HepG2 (cell line): ENCODE results near the gene PTGES3. TPM values are rescaled to one million over a fixed set of nuclear protein-coding genes. Genes with fewer than 3 reads are reported as not detected.

Experiments
- BRD4 ChIP-seq: sonication (generic); formaldehyde crosslinking; IDR thresholded peaks from 2 replicates; pipeline ENCODE4 v1.4.0; 2020; ENCODE audit warnings: missing genetic modification reagents
- CBX2 ChIP-seq, 2 experiments: fragments of 200-600 bp in 1 of 2; sonication (generic); formaldehyde crosslinking in 1 of 2; IDR thresholded peaks; 2 replicates each; pipeline versions ENCODE4 v1.7.0 to v1.8.1; 2018 to 2022; ENCODE audit warnings: low read depth in 2 of 2, low read length in 1 of 2, mild to moderate bottlenecking in 1 of 2, missing genetic modification reagents in 1 of 2
- EEA1 ChIP-seq: sonication (generic); formaldehyde crosslinking; IDR thresholded peaks from 2 replicates; pipeline ENCODE4 v1.5.1; 2020; ENCODE audit warnings: mild to moderate bottlenecking, missing genetic modification reagents, borderline replicate concordance
- FOSL2 ChIP-seq: sonication (generic); formaldehyde crosslinking; IDR thresholded peaks from 2 replicates; pipeline ENCODE4 v1.4.0; 2020; ENCODE audit warnings: missing genetic modification reagents
- FOXA3 ChIP-seq: IDR thresholded peaks from 2 replicates; pipeline ENCODE4 v1.6.1; 2016; ENCODE audit warnings: missing genetic modification reagents, missing compliant biosample characterization
- FOXO4 ChIP-seq: sonication (generic); formaldehyde crosslinking; conservative IDR thresholded peaks from 2 replicates; pipeline ENCODE4 v1.8.1; 2023; ENCODE audit warnings: missing genetic modification reagents
- TBP ChIP-seq: sonication (generic); formaldehyde crosslinking; IDR thresholded peaks from 2 replicates; pipeline ENCODE4 v1.5.0; 2020; ENCODE audit warnings: missing genetic modification reagents
- THAP9 ChIP-seq: sonication (generic); formaldehyde crosslinking; IDR thresholded peaks from 2 replicates; pipeline ENCODE4; 2020; ENCODE audit warnings: missing genetic modification reagents, mild to moderate bottlenecking, borderline replicate concordance
- ZNF343 ChIP-seq: sonication (generic); formaldehyde crosslinking; IDR thresholded peaks from 2 replicates; pipeline ENCODE4 v1.4.0; 2020; ENCODE audit warnings: mild to moderate bottlenecking, missing genetic modification reagents
- polyA plus RNA-seq, 8 experiments: library from polyadenylated mRNA; depleted of rRNA in 3 of 8; stranded (reverse) in 7 of 8; unstranded in 1 of 8; fragments of >200 nt; fragmentation: Illumina TruSeq in 4 of 8; extraction: Trizol in 4 of 8; gene quantifications; 2 replicates each; pipeline versions ENCODE4 v1.2.1 to v1.2.3, GENCODE V29; 2011 to 2016; ENCODE audit warnings: low read depth in 4 of 8, missing spikeins in 1 of 8, mixed read lengths in 1 of 8; ENCODE audit not compliant: insufficient read depth in 1 of 8
- total RNA-seq, 5 experiments: library from RNA; depleted of rRNA; stranded (reverse); fragments of >200 nt; fragmentation: Illumina TruSeq; extraction: Trizol; gene quantifications; 2 replicates each; pipeline ENCODE4 v1.2.3, GENCODE V29; 2016; ENCODE audit warnings: low read depth in 1 of 5
- TF ChIP-seq, protein P1 (sequence below): IDR thresholded peaks from 2 replicates; pipeline ENCODE4 v1.4.0; 2020; ENCODE audit warnings: mild to moderate bottlenecking, missing genetic modification reagents
- TF ChIP-seq, protein P2 (sequence below): sonication (generic); formaldehyde crosslinking; IDR thresholded peaks from one replicate; pipeline ENCODE4 v1.5.1; 2020; ENCODE audit warnings: mild to moderate bottlenecking, missing genetic modification reagents; ENCODE audit errors: not compliant biosample characterization

Gene PTGES3
- total and polyA plus RNA-seq, 2 of the 13 experiments (the other 11 are each of a cell fraction or from before 2014, with no cell fraction given) = 54.4 to 159 TPM

DNA sequence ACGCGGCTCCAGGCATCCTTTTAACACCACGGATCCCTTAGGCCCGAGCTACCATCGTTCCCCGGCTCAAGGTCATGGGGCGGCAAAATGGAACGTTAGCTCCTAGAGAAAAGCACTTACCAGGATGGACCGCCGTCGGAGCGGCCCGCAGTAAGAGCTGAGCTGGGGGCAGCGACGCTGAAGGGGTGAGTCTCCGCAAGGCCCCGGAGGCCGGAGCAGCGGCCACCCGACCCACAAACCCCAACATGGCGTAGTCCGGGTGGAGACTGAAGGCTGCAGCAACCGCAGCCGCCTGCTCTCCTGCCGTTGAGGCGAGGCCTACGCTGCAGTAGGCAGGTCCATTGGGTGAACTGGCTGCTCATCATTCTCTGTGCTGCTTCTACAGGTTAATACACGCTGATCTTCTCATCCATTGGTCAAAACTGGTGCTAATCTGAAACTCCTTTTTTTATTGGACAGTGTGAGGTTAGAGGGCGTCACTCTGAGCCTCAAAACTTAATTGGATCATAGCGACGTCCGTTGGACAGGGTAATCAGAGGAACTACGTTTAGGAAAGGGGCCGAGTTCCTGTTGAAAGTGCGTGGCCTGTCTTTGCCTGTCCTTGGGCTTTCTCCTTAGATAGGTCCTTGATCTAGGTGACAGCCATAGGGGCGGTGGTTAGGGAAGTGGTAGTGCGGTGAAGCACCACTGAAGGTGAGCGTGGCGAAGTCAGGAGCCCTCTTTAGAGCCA, 42.2 kb downstream of the PTGES3 start, which contains the start of gene ATP5F1B (continued):
- peak; percentile 83; the same call in 1 of the 2 replicates for TF ChIP-seq THAP9 (CRISPR knock-in tag)
- no peak; the same call in none of the 2 replicates for TF ChIP-seq FOXA3
- TF ChIP-seq EEA1 = 0 out of 2 replicates have a peak, but pooled peaks have one; percentile 46
- peak; percentile 23; the same call in 1 of the 2 replicates for TF ChIP-seq FOSL2 (CRISPR knock-in tag)
- TF ChIP-seq, protein P1, sequence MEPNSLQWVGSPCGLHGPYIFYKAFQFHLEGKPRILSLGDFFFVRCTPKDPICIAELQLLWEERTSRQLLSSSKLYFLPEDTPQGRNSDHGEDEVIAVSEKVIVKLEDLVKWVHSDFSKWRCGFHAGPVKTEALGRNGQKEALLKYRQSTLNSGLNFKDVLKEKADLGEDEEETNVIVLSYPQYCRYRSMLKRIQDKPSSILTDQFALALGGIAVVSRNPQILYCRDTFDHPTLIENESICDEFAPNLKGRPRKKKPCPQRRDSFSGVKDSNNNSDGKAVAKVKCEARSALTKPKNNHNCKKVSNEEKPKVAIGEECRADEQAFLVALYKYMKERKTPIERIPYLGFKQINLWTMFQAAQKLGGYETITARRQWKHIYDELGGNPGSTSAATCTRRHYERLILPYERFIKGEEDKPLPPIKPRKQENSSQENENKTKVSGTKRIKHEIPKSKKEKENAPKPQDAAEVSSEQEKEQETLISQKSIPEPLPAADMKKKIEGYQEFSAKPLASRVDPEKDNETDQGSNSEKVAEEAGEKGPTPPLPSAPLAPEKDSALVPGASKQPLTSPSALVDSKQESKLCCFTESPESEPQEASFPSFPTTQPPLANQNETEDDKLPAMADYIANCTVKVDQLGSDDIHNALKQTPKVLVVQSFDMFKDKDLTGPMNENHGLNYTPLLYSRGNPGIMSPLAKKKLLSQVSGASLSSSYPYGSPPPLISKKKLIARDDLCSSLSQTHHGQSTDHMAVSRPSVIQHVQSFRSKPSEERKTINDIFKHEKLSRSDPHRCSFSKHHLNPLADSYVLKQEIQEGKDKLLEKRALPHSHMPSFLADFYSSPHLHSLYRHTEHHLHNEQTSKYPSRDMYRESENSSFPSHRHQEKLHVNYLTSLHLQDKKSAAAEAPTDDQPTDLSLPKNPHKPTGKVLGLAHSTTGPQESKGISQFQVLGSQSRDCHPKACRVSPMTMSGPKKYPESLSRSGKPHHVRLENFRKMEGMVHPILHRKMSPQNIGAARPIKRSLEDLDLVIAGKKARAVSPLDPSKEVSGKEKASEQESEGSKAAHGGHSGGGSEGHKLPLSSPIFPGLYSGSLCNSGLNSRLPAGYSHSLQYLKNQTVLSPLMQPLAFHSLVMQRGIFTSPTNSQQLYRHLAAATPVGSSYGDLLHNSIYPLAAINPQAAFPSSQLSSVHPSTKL (CRISPR knock-in tag) = peak; percentile 14; the same call in 1 of the 2 replicates
- TF ChIP-seq, protein P2, sequence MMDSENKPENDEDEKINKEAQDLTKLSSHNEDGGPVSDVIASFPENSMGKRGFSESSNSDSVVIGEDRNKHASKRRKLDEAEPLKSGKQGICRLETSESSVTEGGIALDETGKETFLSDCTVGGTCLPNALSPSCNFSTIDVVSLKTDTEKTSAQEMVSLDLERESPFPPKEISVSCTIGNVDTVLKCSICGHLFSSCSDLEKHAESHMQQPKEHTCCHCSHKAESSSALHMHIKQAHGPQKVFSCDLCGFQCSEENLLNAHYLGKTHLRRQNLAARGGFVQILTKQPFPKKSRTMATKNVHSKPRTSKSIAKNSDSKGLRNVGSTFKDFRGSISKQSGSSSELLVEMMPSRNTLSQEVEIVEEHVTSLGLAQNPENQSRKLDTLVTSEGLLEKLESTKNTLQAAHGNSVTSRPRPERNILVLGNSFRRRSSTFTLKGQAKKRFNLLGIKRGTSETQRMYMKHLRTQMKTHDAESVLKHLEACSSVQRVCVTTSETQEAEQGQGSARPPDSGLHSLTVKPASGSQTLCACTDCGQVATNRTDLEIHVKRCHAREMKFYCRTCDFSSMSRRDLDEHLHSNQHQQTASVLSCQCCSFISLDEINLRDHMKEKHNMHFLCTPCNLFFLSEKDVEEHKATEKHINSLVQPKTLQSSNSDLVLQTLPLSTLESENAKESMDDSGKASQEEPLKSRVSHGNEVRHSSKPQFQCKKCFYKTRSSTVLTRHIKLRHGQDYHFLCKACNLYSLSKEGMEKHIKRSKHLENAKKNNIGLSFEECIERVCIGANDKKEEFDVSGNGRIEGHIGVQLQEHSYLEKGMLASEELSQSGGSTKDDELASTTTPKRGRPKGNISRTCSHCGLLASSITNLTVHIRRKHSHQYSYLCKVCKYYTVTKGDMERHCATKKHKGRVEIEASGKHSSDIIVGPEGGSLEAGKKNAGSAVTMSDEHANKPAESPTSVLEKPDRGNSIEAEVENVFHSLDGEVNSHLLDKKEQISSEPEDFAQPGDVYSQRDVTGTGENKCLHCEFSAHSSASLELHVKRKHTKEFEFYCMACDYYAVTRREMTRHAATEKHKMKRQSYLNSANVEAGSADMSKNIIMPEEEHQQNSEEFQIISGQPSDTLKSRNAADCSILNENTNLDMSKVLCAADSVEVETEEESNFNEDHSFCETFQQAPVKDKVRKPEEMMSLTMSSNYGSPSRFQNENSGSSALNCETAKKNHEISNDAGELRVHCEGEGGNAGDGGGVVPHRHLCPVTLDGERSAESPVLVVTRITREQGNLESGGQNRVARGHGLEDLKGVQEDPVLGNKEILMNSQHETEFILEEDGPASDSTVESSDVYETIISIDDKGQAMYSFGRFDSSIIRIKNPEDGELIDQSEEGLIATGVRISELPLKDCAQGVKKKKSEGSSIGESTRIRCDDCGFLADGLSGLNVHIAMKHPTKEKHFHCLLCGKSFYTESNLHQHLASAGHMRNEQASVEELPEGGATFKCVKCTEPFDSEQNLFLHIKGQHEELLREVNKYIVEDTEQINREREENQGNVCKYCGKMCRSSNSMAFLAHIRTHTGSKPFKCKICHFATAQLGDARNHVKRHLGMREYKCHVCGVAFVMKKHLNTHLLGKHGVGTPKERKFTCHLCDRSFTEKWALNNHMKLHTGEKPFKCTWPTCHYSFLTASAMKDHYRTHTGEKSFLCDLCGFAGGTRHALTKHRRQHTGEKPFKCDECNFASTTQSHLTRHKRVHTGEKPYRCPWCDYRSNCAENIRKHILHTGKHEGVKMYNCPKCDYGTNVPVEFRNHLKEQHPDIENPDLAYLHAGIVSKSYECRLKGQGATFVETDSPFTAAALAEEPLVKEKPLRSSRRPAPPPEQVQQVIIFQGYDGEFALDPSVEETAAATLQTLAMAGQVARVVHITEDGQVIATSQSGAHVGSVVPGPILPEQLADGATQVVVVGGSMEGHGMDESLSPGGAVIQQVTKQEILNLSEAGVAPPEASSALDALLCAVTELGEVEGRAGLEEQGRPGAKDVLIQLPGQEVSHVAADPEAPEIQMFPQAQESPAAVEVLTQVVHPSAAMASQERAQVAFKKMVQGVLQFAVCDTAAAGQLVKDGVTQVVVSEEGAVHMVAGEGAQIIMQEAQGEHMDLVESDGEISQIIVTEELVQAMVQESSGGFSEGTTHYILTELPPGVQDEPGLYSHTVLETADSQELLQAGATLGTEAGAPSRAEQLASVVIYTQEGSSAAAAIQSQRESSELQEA (CRISPR knock-in tag) = no peak
- TF ChIP-seq ZNF343 (CRISPR knock-in tag) = no peak; the same call in 1 of the 2 replicates
- TF ChIP-seq FOXO4 (CRISPR knock-in tag) = no peak
- no peak for TF ChIP-seq TBP (CRISPR knock-in tag)
- no peak for TF ChIP-seq CBX2 (IDR thresholded peaks at IDR 0.05; ENCODE audit: low read depth, low read length)
- TF ChIP-seq CBX2 (CRISPR knock-in tag; IDR thresholded peaks at IDR 0.05; ENCODE audit: low read depth) = no peak
- peak; percentile 74 for TF ChIP-seq BRD4
